ENCODE results near the gene DMPK.
A peak's percentile ranks its signal among the peaks of the same experiment; 100 is the strongest.
"Not testable (repeated sequence)": the region's sequence is repeated elsewhere in the genome, so short reads cannot be mapped to it uniquely, and the experiment has no call there.

Gene DMPK

GRCh38 chr19:45733160-45733810 lies 49.0 kb downstream of the DMPK start, which contains the start of gene MEIOSIN:
TSS of gene MEIOSIN (plus strand) at chr19:45733439. CDS start at chr19:45735377, 1,938 bp downstream.
- DNase-seq: no peak

DNA sequence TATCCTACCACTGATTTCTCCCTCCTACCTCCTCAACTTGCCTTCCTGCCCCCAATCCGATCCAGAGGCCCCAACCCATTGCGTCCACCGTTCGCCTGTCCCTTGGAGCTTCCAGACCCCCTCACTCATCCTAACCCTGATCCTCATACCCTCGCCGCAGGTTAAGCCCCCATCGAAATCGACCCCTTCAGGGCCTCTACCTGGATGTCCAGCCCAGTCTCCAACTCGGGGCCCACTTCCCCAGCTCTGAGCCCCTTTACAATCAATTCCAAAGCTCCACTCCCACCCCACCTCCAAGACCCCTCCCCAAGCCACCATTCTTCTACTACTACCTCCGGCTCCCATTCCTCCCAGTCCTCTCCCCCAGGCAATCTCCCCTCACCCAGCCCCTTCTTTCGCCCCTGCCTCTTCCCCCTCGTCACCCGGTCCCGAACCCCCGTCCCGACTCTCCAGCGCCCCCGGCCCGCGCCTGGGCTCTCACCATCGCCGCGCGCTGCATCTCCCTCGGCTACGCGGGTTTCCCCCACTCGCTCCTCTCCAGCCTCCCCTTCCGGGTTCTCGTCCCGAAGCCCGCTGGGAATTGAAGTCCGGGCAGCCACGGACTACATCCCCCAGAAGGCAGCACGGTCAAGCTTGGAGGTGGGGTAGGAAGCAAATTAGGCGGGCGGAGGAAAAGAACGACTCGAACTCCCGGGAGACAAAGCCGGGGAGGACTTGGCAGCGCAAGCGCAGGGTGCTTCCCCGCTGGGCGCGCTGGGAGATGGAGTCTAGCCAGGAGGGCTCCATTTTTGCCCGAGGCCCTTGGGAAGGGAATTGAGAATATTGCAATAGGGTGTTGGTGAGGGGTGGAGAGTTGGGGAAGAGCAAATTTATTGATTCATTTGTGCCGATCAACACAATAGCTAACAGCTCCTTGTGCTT lies 51.7 kb downstream of the DMPK start, which contains the start of gene FBXO46:
Gene FBXO46, minus strand, starts transcription at position 529 of the 921 bp plus-strand sequence. CDS start 17,401 bp downstream, outside the sequence.
- peak; percentile 96 for DNase-seq

DNA sequence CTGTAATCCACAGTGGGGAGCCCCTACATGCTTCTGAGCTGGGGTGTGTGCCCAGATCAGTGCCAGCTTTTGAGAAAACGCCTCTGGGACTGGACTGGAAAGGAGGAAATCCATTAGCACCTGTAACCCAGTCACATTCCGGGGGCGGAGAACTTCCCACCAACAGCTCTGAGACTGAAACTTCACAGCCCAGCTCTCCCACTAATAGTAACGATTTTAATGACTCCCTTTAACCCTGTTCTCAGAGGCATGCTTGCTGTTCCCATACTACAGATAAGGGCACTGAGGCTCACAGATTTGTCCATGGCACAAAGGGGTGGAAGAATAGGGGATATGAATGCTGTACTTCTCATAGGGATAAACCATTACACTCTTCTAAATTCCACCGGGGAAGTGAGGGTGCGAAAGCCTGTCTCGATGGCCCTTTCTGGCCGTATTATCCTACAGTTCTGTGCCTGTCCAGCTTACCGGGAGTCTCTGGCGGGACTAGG lies 52.4 kb downstream of the DMPK start:
- peak; percentile 26 for DNase-seq

GRCh38 chr19:45728683-45729082 lies 53.6 kb downstream of the DMPK start:
- DNase-seq: not testable (repeated sequence)

- not testable (repeated sequence) for DNase-seq
These were observed 62.2 kb downstream of the DMPK start for GRCh38 chr19:45720065-45720464.

Measured in stimulated activated CD4-positive, alpha-beta T cell treated with anti-CD3 and anti-CD28 coated beads, Interleukin-4, amount 100 ng/mL, for 24 hours (primary cell).